CD8-positive, alpha-beta memory T cell (primary cell): ENCODE data around the gene WWTR1. TPM values are rescaled to one million over a fixed set of nuclear protein-coding genes. Genes with fewer than 3 reads are reported as not detected.
A peak's percentile ranks its signal among the peaks of the same experiment; 100 is the strongest.

Experiments
- CTCF ChIA-PET: fragments of 350-600 bp; sonication (Branson Sonifier 250); formaldehyde crosslinking; loops from one replicate; lab custom pipeline; 2021; ENCODE audit warnings: antibody characterized with exemption; lab: Charles Lee
- POLR2A ChIA-PET: fragments of 350-600 bp; sonication (Branson Sonifier 250); formaldehyde crosslinking; loops from one replicate; lab custom pipeline; 2021; ENCODE audit warnings: antibody characterized with exemption; lab: Charles Lee
- DNase-seq, 5 donors: peaks; one replicate each; pipeline versions ENCODE4 v3.0.0 to v3.0.0-alpha.2; 2020 to 2022; ENCODE audit warnings: mixed read lengths in 1 of 5
- H3K27ac ChIP-seq: one replicate; pipeline ENCODE4 v1.7.0; 2013; ENCODE audit warnings: low read depth, mild to moderate bottlenecking, low read length, moderate library complexity
- H3K27me3 ChIP-seq: 2 replicates; pipeline ENCODE4 v1.7.0; 2013; ENCODE audit warnings: low read length, mild to moderate bottlenecking; ENCODE audit not compliant: insufficient read depth, poor library complexity, severe bottlenecking
- H3K36me3 ChIP-seq: 2 replicates; pipeline ENCODE4 v1.7.0; 2013; ENCODE audit warnings: mild to moderate bottlenecking, low read length, moderate library complexity; ENCODE audit not compliant: insufficient read depth
- H3K4me1 ChIP-seq: 2 replicates; pipeline ENCODE4 v1.7.0; 2013; ENCODE audit warnings: mild to moderate bottlenecking, low read length, moderate library complexity; ENCODE audit not compliant: insufficient read depth
- H3K4me3 ChIP-seq: 2 replicates; pipeline ENCODE4 v1.7.0; 2013; ENCODE audit warnings: mild to moderate bottlenecking, low read length
- H3K9me3 ChIP-seq: 2 replicates; pipeline ENCODE4 v1.7.0; 2013; ENCODE audit warnings: mild to moderate bottlenecking, low read length
- H3K27ac Mint-ChIP-seq, 8 donors: one replicate each; pipeline ENCODE4 v1.8.0; 2020 to 2021; ENCODE audit warnings: mixed read lengths in 8 of 8, mild to moderate bottlenecking in 6 of 8, inconsistent platforms in 3 of 8, moderate library complexity in 3 of 8
- H3K27me3 Mint-ChIP-seq, 2 donors: one replicate each; pipeline ENCODE4 v1.8.0; 2020 to 2021; ENCODE audit warnings: mixed read lengths in 2 of 2, mild to moderate bottlenecking in 1 of 2, moderate library complexity in 1 of 2
- H3K36me3 Mint-ChIP-seq, 3 donors: one replicate each; pipeline ENCODE4 v1.8.0; 2020 to 2021; ENCODE audit warnings: mixed read lengths in 3 of 3, inconsistent platforms in 1 of 3, mild to moderate bottlenecking in 1 of 3
- H3K4me1 Mint-ChIP-seq, 3 donors: one replicate each; pipeline ENCODE4 v1.8.0; 2020 to 2021; ENCODE audit warnings: mixed read lengths in 3 of 3, inconsistent platforms in 1 of 3, mild to moderate bottlenecking in 1 of 3
- H3K4me3 Mint-ChIP-seq, 7 donors: one replicate each; pipeline ENCODE4 v1.8.0; 2020 to 2021; ENCODE audit warnings: mixed read lengths in 7 of 7, mild to moderate bottlenecking in 6 of 7, moderate library complexity in 4 of 7, inconsistent platforms in 2 of 7
- H3K9me3 Mint-ChIP-seq, 5 donors: one replicate each; pipeline ENCODE4 v1.8.0; 2020 to 2022; ENCODE audit warnings: mixed read lengths in 5 of 5, mild to moderate bottlenecking in 3 of 5, moderate library complexity in 2 of 5, inconsistent platforms in 1 of 5
- polyA plus RNA-seq: library from polyadenylated mRNA; unstranded; fragments of 300-500 nt; fragmentation: Illumina TruSeq; gene quantifications from one replicate; pipeline ENCODE4 v1.2.3, GENCODE V29; 2021
- total RNA-seq, 2 experiments: library from RNA; stranded (reverse); gene quantifications; one replicate each; pipeline ENCODE4 v1.2.3, GENCODE V29; 2021

WWTR1 gene
- total and polyA plus RNA-seq, 3 experiments from 2014 or later, result 0.60 to 1.9 (median 0.98) TPM

GRCh38 chr3:149662240-149662887 is 4.5 kb upstream of the WWTR1 start:
- H3K4me3 Mint-ChIP-seq, result no peak overlapping the region
- ChIA-PET CTCF (no interaction called here), POLR2A (no interaction called here)
- H3K9me3 Mint-ChIP-seq, result peaks cover 0 to 2% (median 0%) of the 10 kb centered on the region in 5 donors
- H3K27me3 Mint-ChIP-seq, result peaks cover 31 to 53% of the 10 kb centered on the region in 2 donors
- DNase-seq, result no peak
- Histone ChIP-seq H3K27ac (no peak overlapping the region), H3K4me1 (no peaks in the 10 kb centered on the region), H3K9me3 (no peaks in the 10 kb centered on the region), H3K36me3 (no peaks in the 10 kb centered on the region), H3K27me3 (peaks cover 6% of the 10 kb centered on the region), H3K4me3 (no peak overlapping the region)
- no peak overlapping the region for H3K27ac Mint-ChIP-seq
- H3K4me1 Mint-ChIP-seq, result peaks cover 4 to 10% (median 7%) of the 10 kb centered on the region in 3 donors
- H3K36me3 Mint-ChIP-seq, result no peaks in the 10 kb centered on the region

- H3K36me3 Mint-ChIP-seq, result no peaks in the 10 kb centered on the region
- Histone ChIP-seq H3K27ac (no peak overlapping the region), H3K4me3 (no peak overlapping the region), H3K36me3 (no peaks in the 10 kb centered on the region), H3K4me1 (no peaks in the 10 kb centered on the region), H3K9me3 (no peaks in the 10 kb centered on the region), H3K27me3 (peaks cover 10% of the 10 kb centered on the region)
- CTCF ChIA-PET, result interaction anchor here (0.6 to 4.4 kb wide), 3 partner anchors 11 to 92 kb away, joined by 3 to 15 read pairs (median 3); no protein-coding TSS in a partner anchor
- peak overlapping the region in 1 of 7 donors; percentile 20 for H3K4me3 Mint-ChIP-seq
- peaks cover 0 to 4% (median 0%) of the 10 kb centered on the region in 5 donors for H3K9me3 Mint-ChIP-seq
- peaks cover 10 to 27% (median 24%) of the 10 kb centered on the region in 3 donors for H3K4me1 Mint-ChIP-seq
- no peak for DNase-seq
- H3K27ac Mint-ChIP-seq, result no peak overlapping the region
- POLR2A ChIA-PET, result no interaction called here
- H3K27me3 Mint-ChIP-seq, result peaks cover 37 to 58% of the 10 kb centered on the region in 2 donors
These were observed 2.6 kb upstream of the WWTR1 start for GRCh38 chr3:149660462-149660861.

GRCh38 chr3:149658744-149659497 is 1.1 kb upstream of the WWTR1 start:
- H3K4me1 ChIP-seq, result no peaks in the 10 kb centered on the region
- CTCF ChIA-PET, result interaction anchor here (0.8 to 4.4 kb wide), 6 partner anchors 12 to 112 kb away, joined by 3 to 19 read pairs (median 5); no protein-coding TSS in a partner anchor
- Mint-ChIP-seq H3K4me3 (peak overlapping the region; percentile 79 to 95 (median 87)), H3K27me3 (peaks cover 47 to 51% of the 10 kb centered on the region in 2 donors), H3K36me3 (no peaks in the 10 kb centered on the region), H3K4me1 (peaks cover 10 to 35% (median 29%) of the 10 kb centered on the region in 3 donors), H3K27ac (peak overlapping the region in 5 of 8 donors; percentile 36 to 72 (median 54)), H3K9me3 (peaks cover 0 to 4% (median 0%) of the 10 kb centered on the region in 5 donors)
- no peaks in the 10 kb centered on the region for H3K36me3 ChIP-seq
- DNase-seq, result no peak
- POLR2A ChIA-PET, result no interaction called here
- H3K27ac ChIP-seq, result no peak overlapping the region
- peak overlapping the region; percentile 49 for H3K4me3 ChIP-seq
- H3K27me3 ChIP-seq, result peaks cover 10% of the 10 kb centered on the region
- H3K9me3 ChIP-seq, result no peaks in the 10 kb centered on the region

GRCh38 chr3:149657321-149657925 is 402 bp downstream of the WWTR1 start:
- no peaks in the 10 kb centered on the region for H3K9me3 ChIP-seq
- no peaks in the 10 kb centered on the region for H3K36me3 Mint-ChIP-seq
- no peak overlapping the region for H3K27ac ChIP-seq
- no peaks in the 10 kb centered on the region for H3K4me1 ChIP-seq
- no peaks in the 10 kb centered on the region for H3K36me3 ChIP-seq
- H3K4me3 Mint-ChIP-seq, result peak overlapping the region; percentile 84 to 95 (median 87)
- peak in 2 of 5 donors; percentile 14 to 56 for DNase-seq
- H3K27me3 Mint-ChIP-seq, result peaks cover 41% of the 10 kb centered on the region in 2 donors
- H3K9me3 Mint-ChIP-seq, result peaks cover 0 to 4% (median 0%) of the 10 kb centered on the region in 5 donors
- peaks cover 10% of the 10 kb centered on the region for H3K27me3 ChIP-seq
- POLR2A ChIA-PET, result no interaction called here
- H3K27ac Mint-ChIP-seq, result peak overlapping the region in 4 of 8 donors; percentile 69 to 85 (median 74)
- H3K4me3 ChIP-seq, result peak overlapping the region; percentile 49
- H3K4me1 Mint-ChIP-seq, result peaks cover 10 to 35% (median 29%) of the 10 kb centered on the region in 3 donors
- CTCF ChIA-PET, result interaction anchor here (0.8 to 4.4 kb wide), 7 partner anchors 14 to 151 kb away, joined by 3 to 19 read pairs (median 4); no protein-coding TSS in a partner anchor

GRCh38 chr3:149655826-149656574 is 1.8 kb downstream of the WWTR1 start:
- no peaks in the 10 kb centered on the region for H3K4me1 ChIP-seq
- no peaks in the 10 kb centered on the region for H3K36me3 ChIP-seq
- Mint-ChIP-seq H3K27me3 (peaks cover 37 to 43% of the 10 kb centered on the region in 2 donors), H3K27ac (peak overlapping the region in 1 of 8 donors; percentile 23), H3K4me1 (peaks cover 10 to 35% (median 29%) of the 10 kb centered on the region in 3 donors), H3K36me3 (no peaks in the 10 kb centered on the region), H3K9me3 (peaks cover 0 to 6% (median 0%) of the 10 kb centered on the region in 5 donors), H3K4me3 (peak overlapping the region; percentile 30 to 85 (median 57))
- H3K4me3 ChIP-seq, result no peak overlapping the region
- H3K27me3 ChIP-seq, result peaks cover 10% of the 10 kb centered on the region
- ChIA-PET CTCF (interaction anchor here (1.9 to 3.1 kb wide), 2 partner anchors 61 to 86 kb away, joined by 4 to 19 read pairs; no protein-coding TSS in a partner anchor), POLR2A (no interaction called here)
- H3K9me3 ChIP-seq, result no peaks in the 10 kb centered on the region
- DNase-seq, result no peak
- H3K27ac ChIP-seq, result no peak overlapping the region

GRCh38 chr3:149654188-149654601 is 3.6 kb downstream of the WWTR1 start:
- no peak for DNase-seq
- no peak overlapping the region for H3K27ac ChIP-seq
- H3K9me3 Mint-ChIP-seq, result peaks cover 0 to 5% (median 0%) of the 10 kb centered on the region in 5 donors
- CTCF ChIA-PET, result interaction anchor here (0.9 kb wide), 1 partner anchor 8 kb away, joined by 3 read pairs; no protein-coding TSS in a partner anchor
- H3K4me1 ChIP-seq, result no peaks in the 10 kb centered on the region
- H3K36me3 Mint-ChIP-seq, result no peaks in the 10 kb centered on the region
- POLR2A ChIA-PET, result no interaction called here
- no peaks in the 10 kb centered on the region for H3K36me3 ChIP-seq
- H3K4me1 Mint-ChIP-seq, result peaks cover 10 to 35% (median 29%) of the 10 kb centered on the region in 3 donors
- no peaks in the 10 kb centered on the region for H3K9me3 ChIP-seq
- H3K27me3 ChIP-seq, result peaks cover 10% of the 10 kb centered on the region
- no peak overlapping the region for H3K4me3 ChIP-seq
- H3K4me3 Mint-ChIP-seq, result peak overlapping the region in 1 of 7 donors; percentile 70
- H3K27me3 Mint-ChIP-seq, result peaks cover 33 to 36% of the 10 kb centered on the region in 2 donors
- H3K27ac Mint-ChIP-seq, result peak overlapping the region in 1 of 8 donors; percentile 24

GRCh38 chr3:149653564-149653963 is 4.3 kb downstream of the WWTR1 start:
- H3K9me3 Mint-ChIP-seq, result peaks cover 0 to 5% (median 0%) of the 10 kb centered on the region in 5 donors
- Histone ChIP-seq H3K9me3 (no peaks in the 10 kb centered on the region), H3K4me1 (no peaks in the 10 kb centered on the region), H3K4me3 (no peak overlapping the region), H3K27me3 (peaks cover 6% of the 10 kb centered on the region), H3K36me3 (no peaks in the 10 kb centered on the region), H3K27ac (no peak overlapping the region)
- CTCF ChIA-PET, result interaction anchor here (1.7 kb wide), 1 partner anchor 21 kb away, joined by 5 read pairs; no protein-coding TSS in a partner anchor
- H3K27me3 Mint-ChIP-seq, result peaks cover 30 to 32% of the 10 kb centered on the region in 2 donors
- no peaks in the 10 kb centered on the region for H3K36me3 Mint-ChIP-seq
- no peak overlapping the region for H3K27ac Mint-ChIP-seq
- POLR2A ChIA-PET, result no interaction called here
- no peak overlapping the region for H3K4me3 Mint-ChIP-seq
- peaks cover 9 to 30% (median 26%) of the 10 kb centered on the region in 3 donors for H3K4me1 Mint-ChIP-seq
- no peak for DNase-seq
